Measurements from ENCODE around the gene REM2. TPM values are rescaled to one million over a fixed set of nuclear protein-coding genes. Genes with fewer than 3 reads are reported as not detected.

The REM2 gene
- total RNA-seq, 3 donors from 2014 or later (not counting 1 experiment from before 2014, with no cell fraction given) = 4.0 to 8.1 (median 7.9) TPM

- peaks cover 7 to 10% of the 10 kb centered on the region in 2 donors for H3K4me1 Mint-ChIP-seq
- Histone ChIP-seq H3K4me3 (ENCODE audit: low read length) (no peak overlapping the region), H3K36me3 (ENCODE audit: control insufficient read depth, insufficient read depth, low read length) (peaks cover 2% of the 10 kb centered on the region), H3K27me3 (ENCODE audit: control insufficient read depth, insufficient read depth, low read length) (no peaks in the 10 kb centered on the region), H3K27ac (ENCODE audit: low read length) (no peak overlapping the region), H3K9me3 (ENCODE audit: control insufficient read depth, insufficient read depth, low read length) (no peaks in the 10 kb centered on the region), H3K4me1 (ENCODE audit: control insufficient read depth, insufficient read depth, low read length) (peaks cover 1% of the 10 kb centered on the region)
- intact Hi-C loops (cut with micrococcal nuclease) = no loop called here
- TF ChIP-seq, protein P1, sequence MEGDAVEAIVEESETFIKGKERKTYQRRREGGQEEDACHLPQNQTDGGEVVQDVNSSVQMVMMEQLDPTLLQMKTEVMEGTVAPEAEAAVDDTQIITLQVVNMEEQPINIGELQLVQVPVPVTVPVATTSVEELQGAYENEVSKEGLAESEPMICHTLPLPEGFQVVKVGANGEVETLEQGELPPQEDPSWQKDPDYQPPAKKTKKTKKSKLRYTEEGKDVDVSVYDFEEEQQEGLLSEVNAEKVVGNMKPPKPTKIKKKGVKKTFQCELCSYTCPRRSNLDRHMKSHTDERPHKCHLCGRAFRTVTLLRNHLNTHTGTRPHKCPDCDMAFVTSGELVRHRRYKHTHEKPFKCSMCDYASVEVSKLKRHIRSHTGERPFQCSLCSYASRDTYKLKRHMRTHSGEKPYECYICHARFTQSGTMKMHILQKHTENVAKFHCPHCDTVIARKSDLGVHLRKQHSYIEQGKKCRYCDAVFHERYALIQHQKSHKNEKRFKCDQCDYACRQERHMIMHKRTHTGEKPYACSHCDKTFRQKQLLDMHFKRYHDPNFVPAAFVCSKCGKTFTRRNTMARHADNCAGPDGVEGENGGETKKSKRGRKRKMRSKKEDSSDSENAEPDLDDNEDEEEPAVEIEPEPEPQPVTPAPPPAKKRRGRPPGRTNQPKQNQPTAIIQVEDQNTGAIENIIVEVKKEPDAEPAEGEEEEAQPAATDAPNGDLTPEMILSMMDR (IDR thresholded peaks at IDR 0.05) = no peak
- no peak overlapping the region for H3K4me3 Mint-ChIP-seq
- DNase-seq (no peak), ATAC-seq (no peak)
- H3K27ac Mint-ChIP-seq = no peak overlapping the region
- H3K9me3 Mint-ChIP-seq = no peaks in the 10 kb centered on the region
- WGBS (ENCODE audit: insufficient coverage) = 93% methylated on average over 4 of the region's 4 CpGs
- no peaks in the 10 kb centered on the region for H3K27me3 Mint-ChIP-seq (ENCODE audit: low read depth in 2 of 2)
- H3K36me3 Mint-ChIP-seq = no peaks in the 10 kb centered on the region
Measured at GRCh38 chr14:22893706-22894105, 10.7 kb downstream of the REM2 start.

GRCh38 chr14:22895402-22895801, 12.4 kb downstream of the REM2 start:
- Histone ChIP-seq H3K4me3 (ENCODE audit: low read length) (no peak overlapping the region), H3K36me3 (ENCODE audit: control insufficient read depth, insufficient read depth, low read length) (peaks cover 2% of the 10 kb centered on the region)
- intact Hi-C loops (cut with micrococcal nuclease) = no loop called here

GRCh38 chr14:22896356-22896755, 13.3 kb downstream of the REM2 start:
- TF ChIP-seq, protein P1 (IDR thresholded peaks at IDR 0.05) = no peak
- Histone ChIP-seq H3K36me3 (ENCODE audit: control insufficient read depth, insufficient read depth, low read length) (peaks cover 10% of the 10 kb centered on the region), H3K4me1 (ENCODE audit: control insufficient read depth, insufficient read depth, low read length) (no peaks in the 10 kb centered on the region), H3K4me3 (ENCODE audit: low read length) (no peak overlapping the region), H3K9me3 (ENCODE audit: control insufficient read depth, insufficient read depth, low read length) (no peaks in the 10 kb centered on the region), H3K27ac (ENCODE audit: low read length) (no peak overlapping the region), H3K27me3 (ENCODE audit: control insufficient read depth, insufficient read depth, low read length) (no peaks in the 10 kb centered on the region)
- ATAC-seq (no peak), DNase-seq (no peak)
- Mint-ChIP-seq H3K4me3 (no peak overlapping the region), H3K9me3 (no peaks in the 10 kb centered on the region), H3K27ac (peak overlapping the region in 1 of 2 donors; percentile 35), H3K36me3 (peaks cover 6% of the 10 kb centered on the region), H3K27me3 (ENCODE audit: low read depth in 2 of 2) (no peaks in the 10 kb centered on the region), H3K4me1 (peaks cover 0 to 15% of the 10 kb centered on the region in 2 donors)
- intact Hi-C loops (cut with micrococcal nuclease) = no loop called here
- 94% methylated on average over 5 of the region's 5 CpGs for WGBS (ENCODE audit: insufficient coverage)

More at GRCh38 chr14:22895402-22895801, 12.4 kb downstream of the REM2 start:
- ATAC-seq (no peak), DNase-seq (no peak)
- no peak overlapping the region for H3K27ac ChIP-seq (ENCODE audit: low read length)
- no peak overlapping the region for H3K27ac Mint-ChIP-seq
- H3K36me3 Mint-ChIP-seq = no peaks in the 10 kb centered on the region
- no peaks in the 10 kb centered on the region for H3K27me3 Mint-ChIP-seq (ENCODE audit: low read depth in 2 of 2)
- H3K4me3 Mint-ChIP-seq = no peak overlapping the region
- H3K9me3 Mint-ChIP-seq = no peaks in the 10 kb centered on the region
- no peaks in the 10 kb centered on the region for H3K4me1 ChIP-seq (ENCODE audit: control insufficient read depth, insufficient read depth, low read length)
- 100% methylated on average over 1 of the region's 1 CpG for WGBS (ENCODE audit: insufficient coverage)
- H3K27me3 ChIP-seq (ENCODE audit: control insufficient read depth, insufficient read depth, low read length) = no peaks in the 10 kb centered on the region
- peaks cover 0 to 8% of the 10 kb centered on the region in 2 donors for H3K4me1 Mint-ChIP-seq
- TF ChIP-seq, protein P1 (IDR thresholded peaks at IDR 0.05) = no peak
- H3K9me3 ChIP-seq (ENCODE audit: control insufficient read depth, insufficient read depth, low read length) = no peaks in the 10 kb centered on the region

DNA sequence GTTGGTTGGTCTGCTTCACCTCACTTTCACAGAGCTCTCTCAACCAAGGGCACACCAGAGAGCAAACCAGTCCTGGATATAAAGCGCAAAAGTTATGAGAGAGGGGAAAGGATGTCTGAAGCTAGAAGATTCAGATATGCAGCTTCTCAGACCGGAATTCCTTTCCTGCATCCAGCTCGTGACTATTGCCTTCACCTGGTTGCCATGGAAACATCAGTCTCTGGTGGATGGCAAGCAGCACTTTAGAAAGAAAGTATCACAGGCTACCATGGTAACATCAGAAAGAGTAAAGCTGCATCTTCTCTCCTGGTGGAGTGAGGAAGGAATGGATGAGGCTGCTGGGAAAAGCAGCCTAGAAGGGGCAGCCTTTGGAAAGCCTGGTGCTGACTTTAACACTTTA, 13.7 kb downstream of the REM2 start:
- H3K36me3 Mint-ChIP-seq = peaks cover 10% of the 10 kb centered on the region
- Histone ChIP-seq H3K4me3 (ENCODE audit: low read length) (no peak overlapping the region), H3K4me1 (ENCODE audit: control insufficient read depth, insufficient read depth, low read length) (no peaks in the 10 kb centered on the region), H3K27me3 (ENCODE audit: control insufficient read depth, insufficient read depth, low read length) (no peaks in the 10 kb centered on the region), H3K9me3 (ENCODE audit: control insufficient read depth, insufficient read depth, low read length) (no peaks in the 10 kb centered on the region), H3K36me3 (ENCODE audit: control insufficient read depth, insufficient read depth, low read length) (peaks cover 14% of the 10 kb centered on the region), H3K27ac (ENCODE audit: low read length) (no peak overlapping the region)
- H3K9me3 Mint-ChIP-seq = no peaks in the 10 kb centered on the region
- TF ChIP-seq, protein P1 (IDR thresholded peaks at IDR 0.05) = no peak
- no peaks in the 10 kb centered on the region for H3K27me3 Mint-ChIP-seq (ENCODE audit: low read depth in 2 of 2)
- WGBS (ENCODE audit: insufficient coverage) = 90% methylated on average over 3 of the region's 3 CpGs
- intact Hi-C loops (cut with micrococcal nuclease) = no loop called here
- ATAC-seq = no peak
- peaks cover 0 to 15% of the 10 kb centered on the region in 2 donors for H3K4me1 Mint-ChIP-seq
- DNase-seq = no peak
- H3K27ac Mint-ChIP-seq = peak overlapping the region in 1 of 2 donors; percentile 35
- no peak overlapping the region for H3K4me3 Mint-ChIP-seq
